HG02884 (cell line): Measurements from ENCODE around the gene OTOGL.

ENCODE experiments used
- ATAC-seq: cut with Tn5 transposase; IDR thresholded peaks from one replicate; pipeline ENCODE4 v1.9.1; 2021; ENCODE audit warnings: mild to moderate bottlenecking, moderate library complexity; ENCODE audit not compliant: unreplicated experiment

The OTOGL gene

DNA sequence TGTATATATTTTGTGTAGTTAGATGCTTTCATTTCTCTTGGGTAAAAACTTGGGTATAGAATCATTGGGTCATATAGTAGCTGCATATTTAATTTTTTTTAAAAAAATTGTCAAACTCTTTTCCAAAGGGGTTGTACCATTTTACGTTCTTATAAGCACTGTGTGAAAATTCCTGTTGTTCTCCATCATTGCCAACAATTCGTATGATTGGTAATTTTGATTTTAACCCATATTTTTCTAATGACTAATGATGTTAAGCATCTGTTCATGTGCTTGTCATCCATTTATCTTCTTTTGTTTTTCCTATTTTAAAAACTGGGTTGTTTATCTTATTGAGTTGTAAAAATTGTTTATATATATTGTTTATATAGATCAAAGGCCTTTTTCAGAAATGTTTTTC, 77.4 kb downstream of the OTOGL start:
- ATAC-seq: no peak

DNA sequence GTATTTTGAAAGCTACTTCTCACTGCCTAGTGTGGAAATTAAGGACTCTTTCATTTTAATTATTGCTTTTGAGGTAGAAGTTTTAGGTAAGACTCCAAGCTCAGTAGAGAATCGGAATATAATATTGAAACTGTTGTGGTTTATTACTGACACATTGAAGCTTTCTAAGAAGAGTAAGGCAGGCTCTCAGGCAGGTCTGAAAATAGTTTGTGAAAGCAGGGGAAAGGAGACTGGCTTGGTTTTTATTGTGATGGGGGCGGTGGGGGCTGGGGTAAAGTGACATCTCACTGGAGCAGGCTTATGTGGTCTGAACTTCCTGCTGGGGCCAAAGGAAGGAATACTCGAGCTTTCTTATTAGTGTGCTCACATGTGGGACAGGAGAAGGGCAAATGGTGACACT, 79.5 kb downstream of the OTOGL start:
- peak; percentile 85 for ATAC-seq

DNA sequence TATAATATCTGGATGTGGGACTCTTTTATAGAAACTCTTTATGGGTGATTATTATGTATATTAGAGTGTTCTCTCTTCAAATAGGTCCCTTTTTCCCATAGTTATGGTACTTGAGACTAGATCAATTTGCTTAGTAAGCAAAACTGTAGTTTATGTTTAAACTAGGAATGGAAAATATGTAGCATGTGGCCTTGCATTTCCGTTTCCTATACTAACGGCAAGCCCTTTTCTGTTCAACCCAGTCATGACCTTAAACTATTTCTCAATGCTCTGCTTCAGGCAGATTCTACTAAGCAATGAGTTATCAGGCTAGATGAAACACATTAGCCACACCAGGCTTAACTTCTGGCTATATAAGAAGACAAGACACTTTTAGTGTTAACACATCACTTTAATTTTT, 84.6 kb downstream of the OTOGL start:
- no peak for ATAC-seq

DNA sequence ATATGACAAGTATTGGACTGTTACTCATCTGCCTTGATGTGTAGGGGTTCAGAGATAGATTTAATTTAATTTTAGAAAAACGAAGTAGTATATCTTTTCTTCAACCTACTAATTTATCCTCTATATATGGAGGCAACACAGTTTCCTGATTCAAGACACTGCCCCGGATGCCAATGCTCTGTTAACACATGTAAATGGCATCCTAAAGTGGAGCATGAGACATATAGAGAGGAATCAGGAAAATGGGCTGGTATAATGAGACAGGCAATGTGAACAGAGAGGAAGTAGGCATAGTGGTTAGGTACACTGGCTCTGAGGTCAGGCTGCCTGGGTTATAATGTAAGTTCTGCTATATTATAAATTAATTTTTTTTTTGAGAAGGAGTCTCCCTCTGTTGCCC, 85.6 kb downstream of the OTOGL start:
- ATAC-seq: no peak

DNA sequence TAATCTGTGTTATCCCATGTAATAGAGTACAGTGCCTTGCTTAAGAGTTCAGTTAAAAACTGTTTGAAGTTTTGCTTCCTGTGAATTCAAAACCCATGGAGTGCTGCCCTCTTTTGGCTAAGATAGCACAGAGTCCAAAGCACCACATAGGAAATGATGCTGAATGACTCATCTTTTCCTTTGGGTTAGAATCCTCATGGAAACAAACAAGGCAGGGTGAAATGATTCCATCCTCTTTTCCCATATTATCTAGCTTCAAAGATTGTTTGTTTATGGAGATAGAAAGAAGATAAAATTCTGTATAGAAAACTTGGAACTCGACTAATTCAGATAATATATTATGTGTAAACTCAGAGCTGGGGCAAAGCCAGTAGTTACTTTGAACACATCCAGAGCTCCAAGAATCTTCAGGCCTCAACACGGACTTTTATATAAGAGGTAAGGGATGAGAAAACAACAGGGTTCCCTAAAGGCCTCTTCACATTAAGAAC, 87.4 kb downstream of the OTOGL start:
- ATAC-seq: peak; percentile 45

DNA sequence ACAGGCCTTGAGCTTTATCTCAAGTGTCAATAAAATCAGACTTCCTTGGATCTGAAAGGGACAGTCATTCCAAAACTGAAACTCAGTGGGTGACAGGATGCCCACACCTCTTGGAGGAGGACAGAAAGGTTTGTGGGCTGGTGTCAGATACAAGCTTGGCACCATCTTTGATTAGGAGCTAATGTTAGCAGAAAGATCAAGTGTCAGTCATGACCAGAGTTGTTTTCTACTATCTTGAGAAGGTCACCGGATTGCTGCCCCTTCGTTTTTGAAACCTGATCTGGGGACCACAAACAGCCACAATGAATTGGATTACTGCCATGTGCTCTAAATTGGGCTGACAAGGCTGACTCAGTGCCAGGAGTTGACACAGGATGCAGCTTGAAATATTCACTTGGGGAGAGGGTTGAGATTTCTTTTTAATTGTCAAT, 88.3 kb downstream of the OTOGL start:
- peak; percentile 41 for ATAC-seq

DNA sequence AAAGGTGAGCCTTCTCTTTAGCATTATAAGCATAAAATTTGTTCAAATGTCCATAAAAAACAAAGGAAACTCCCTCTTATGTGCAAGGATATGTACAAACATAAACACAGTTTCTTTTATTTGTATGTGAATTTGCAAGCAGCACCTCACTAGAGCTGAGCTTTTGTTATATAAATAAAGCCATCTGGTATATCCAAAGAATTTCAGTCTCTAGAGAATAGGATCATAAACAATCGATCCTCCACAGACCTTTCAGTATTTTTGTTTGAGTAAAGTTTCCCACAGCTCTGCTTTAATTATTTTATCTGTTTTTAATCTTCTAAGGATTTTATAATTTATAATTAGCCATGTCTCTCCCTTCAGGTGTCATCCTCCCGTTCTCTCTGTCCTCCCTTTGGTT, 89.2 kb downstream of the OTOGL start:
- ATAC-seq: no peak

DNA sequence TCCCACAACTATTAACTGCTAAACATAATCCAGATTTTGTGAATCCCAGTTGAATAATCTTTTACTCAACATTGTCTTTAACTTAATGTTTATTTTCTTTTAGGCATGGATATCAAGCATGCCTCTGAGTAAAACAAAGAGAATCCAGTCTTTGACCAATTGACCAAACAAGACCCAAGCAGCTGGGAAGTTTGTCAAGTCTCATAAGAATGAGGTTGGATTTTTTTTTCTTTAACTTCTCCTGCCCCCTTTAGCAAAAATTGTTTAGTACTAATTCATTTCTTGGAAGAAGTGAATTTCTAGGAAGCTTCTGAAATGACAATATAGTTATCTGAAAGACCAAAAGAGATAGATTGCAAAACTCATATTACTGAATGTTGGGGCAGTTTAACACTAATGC, 89.9 kb downstream of the OTOGL start:
- no peak for ATAC-seq

DNA sequence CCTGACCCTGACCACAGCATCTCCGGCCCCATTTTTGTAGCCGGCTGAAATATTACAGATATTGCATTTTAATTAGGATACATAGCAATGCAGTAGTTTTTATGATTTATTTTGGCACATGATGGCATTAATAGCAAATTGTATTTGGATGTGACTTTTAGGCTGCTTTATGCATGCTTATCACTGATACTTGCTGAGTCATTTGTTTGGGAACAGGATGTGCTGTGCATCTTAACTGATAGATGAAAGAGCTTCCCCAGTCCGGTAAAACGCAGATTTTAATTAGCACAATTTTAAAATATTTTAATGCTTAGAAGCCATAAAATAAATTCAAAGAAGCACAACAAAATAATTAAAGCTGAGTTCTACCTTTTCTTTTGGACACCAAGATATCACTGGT, 90.7 kb downstream of the OTOGL start:
- no peak for ATAC-seq

DNA sequence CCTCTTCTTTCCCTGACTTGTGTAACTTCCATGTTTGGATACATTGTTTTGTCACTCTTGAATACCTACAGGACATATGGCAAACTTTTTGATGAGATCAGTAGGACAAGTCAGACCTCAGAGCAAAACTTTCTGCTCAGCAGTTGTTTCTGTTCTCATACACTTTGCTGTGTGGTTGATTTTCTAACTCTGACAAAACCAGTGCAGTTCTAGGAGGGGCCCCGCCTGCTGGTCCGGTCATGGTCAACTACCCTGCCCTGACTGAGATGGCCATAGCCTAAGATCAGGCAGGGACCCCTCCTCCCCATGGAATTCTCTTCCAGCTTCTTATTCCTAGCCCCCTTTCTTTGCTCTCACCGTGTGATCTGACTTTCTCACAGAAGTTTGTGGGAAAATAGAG, 92.8 kb downstream of the OTOGL start:
- ATAC-seq: no peak

DNA sequence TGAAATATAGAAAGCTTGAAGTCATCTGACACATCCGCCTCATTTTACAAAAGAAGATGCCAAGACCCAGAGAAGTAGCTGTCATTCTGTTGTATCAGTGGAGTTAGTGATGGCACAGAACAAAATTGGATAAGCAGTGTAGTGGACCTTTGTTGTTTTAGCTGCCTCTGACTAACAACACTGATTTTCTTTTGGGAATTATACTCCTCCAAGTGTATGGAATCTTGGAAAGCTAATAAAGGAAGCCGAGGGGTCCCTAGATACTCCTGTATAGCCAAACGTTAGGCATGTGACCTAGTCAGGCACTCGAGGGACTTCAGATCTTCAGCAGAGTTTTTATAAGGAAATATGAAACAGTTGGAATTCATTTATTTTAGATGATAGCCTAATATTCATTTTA, 94.5 kb downstream of the OTOGL start:
- no peak for ATAC-seq

DNA sequence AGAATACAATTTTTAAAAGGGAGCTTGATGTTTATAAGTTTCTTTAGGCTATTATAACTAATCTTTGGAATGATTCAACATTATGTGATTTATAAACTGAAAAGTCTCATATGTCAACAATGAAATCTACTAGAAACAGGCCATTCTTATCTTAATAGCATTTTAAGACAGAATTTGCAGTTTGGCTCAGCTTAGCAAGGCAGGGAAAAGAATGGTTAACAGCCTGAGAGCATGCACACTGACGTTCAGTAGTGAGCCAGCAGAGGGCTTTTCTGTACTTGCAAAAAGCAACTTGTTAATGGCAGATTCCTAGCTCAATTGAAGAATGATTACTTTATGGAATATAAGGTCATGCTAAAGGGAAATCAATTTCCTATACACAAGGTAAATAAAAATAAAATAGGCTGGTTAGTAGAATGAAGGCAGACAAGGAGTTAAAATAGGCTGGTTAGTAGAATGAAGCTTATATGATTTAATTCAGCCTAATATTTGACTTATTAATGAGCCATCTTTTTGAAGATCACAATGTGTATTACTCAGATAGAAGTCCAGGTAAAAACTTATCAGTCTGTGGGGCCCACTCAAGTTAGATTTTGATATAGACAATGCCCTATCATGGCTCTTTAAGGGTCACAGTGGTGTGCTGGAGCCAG, 95.9 kb downstream of the OTOGL start:
- peak; percentile 67 for ATAC-seq

DNA sequence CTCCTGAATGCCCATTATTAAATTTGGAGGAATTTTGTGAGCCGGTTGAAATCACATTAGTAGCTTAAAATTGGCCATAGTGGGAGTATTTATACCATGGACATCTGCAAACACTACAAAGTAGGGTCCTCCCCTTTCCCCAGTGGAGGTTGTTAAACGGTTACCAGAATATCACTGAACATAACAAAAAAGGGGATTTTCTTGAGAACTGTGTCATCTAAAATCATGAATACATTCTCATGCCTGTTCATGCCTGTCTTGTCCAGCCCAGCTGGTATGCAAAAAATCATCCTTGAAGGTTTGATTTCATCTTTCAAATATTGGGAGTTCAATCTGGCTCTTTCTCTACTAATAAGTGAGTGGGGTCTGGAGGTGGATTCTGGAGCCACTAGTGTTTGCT, 96.4 kb downstream of the OTOGL start:
- ATAC-seq: no peak

DNA sequence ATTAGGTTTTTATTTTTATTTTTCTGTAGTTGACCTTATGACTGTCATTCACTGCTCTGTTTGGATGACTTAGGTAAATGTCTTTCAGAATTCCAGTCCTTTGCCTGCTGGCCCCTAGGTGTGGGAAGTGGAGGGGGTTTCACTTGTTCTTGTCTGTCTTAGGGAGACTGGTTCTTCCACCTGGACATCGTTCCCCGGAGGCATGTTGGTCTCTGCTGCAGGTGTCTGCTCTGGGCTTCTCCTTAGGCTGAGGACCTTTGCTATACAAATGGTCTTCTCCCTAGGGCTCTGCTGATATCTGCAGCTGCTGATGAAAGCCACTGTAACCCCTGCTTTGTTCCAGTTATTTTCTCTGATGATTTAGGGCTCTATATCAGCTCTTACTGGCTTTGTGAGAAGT, 97.1 kb downstream of the OTOGL start:
- no peak for ATAC-seq

DNA sequence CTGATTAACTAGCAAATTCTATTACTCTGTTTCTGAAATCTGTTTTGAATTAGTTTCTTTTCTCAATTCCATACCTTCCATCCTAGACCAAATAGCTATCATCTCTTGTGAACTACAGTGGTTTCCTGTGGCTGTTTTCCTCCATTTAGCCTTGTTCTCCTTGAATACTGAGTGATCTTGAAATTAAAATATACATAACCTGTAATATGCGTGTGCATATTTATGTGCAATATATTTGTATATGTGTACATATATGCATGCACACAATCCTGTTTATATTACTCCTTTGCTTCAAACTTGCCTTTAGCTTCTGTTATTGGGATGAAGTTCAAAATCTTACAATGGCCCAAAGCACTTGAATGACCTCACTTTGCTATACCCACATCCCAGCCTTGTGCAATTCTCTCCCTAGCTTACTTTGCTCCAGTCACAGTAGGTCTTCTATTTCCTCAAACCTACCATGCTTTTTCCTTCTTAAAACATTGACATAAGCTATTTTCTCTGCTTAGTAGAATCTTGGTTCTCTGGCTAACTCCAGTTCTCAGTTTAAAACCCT, 99.5 kb downstream of the OTOGL start:
- no peak for ATAC-seq

DNA sequence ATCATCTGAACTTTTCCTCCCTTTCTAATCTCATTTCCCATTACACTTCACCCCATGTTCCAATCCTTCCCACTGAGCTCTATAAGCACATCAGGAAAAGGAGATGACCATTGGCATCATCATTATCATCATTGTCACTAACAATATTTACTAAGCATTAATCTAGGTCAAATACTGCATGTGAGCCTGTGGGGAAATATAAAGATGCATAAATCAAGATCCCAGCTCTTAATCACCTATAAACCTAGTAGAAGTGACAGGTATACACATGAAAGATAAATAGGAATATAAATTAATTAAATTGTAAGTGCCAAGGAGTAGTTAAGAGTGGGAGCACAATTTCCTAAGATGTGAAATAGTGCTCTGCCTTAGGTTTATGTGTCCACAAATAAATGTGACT, 100.6 kb downstream of the OTOGL start:
- ATAC-seq: no peak

DNA sequence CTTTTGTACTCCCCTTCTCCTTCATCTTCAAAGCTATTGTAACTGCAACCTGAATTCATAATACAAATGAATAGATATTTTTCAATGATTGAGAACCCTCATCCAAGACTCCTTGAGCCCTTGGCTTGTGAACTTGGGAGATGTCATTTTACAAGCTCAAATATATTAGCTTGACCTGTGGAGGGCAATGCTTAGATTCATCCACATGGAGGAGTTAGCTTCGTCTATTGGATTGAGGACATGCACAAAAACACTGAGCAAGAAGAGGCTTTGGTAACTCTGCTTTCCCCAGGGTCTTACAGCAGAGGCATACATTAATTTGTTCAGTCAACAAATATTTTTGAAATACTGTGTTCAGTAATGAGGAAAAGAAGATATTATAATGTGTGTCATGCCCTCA, 101.1 kb downstream of the OTOGL start:
- no peak for ATAC-seq

DNA sequence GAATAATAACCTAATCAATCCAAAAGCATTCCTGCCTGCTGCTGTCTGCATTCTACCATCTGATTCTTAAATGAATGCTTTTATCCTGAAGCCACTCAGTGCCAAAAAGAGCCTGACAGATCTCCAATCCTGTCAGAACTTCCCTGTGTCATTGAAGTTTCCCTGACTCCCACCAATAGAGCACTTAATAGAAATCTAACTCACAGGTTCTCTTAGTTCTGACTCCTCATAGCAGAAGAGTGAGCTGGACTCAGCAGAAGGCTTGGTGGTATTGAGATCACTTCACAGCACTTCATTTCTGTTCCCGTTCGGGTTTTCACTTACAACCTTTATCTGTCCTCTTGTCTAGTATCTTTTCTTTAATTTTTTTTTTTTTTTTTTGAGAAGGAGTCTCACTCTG, 102.6 kb downstream of the OTOGL start:
- ATAC-seq: no peak

DNA sequence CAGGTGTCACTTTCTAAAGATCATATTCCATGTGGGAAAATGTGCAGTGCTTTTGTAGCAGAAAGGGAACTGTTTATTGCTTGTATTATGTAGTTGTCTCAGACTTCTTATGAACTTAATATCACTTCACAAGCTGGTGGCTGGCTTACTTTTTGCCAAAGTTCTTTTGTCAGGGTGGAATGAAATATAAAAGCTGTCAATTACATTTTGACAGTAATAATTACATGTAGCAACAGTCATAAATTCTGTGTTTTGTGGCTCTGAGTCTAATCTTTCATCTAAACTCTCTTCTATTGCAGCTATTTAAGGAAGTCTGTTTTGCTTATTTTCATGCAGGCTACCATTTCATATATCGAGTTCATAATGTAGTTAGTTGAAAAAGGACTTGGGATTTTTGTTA, 106.6 kb downstream of the OTOGL start:
- no peak for ATAC-seq

DNA sequence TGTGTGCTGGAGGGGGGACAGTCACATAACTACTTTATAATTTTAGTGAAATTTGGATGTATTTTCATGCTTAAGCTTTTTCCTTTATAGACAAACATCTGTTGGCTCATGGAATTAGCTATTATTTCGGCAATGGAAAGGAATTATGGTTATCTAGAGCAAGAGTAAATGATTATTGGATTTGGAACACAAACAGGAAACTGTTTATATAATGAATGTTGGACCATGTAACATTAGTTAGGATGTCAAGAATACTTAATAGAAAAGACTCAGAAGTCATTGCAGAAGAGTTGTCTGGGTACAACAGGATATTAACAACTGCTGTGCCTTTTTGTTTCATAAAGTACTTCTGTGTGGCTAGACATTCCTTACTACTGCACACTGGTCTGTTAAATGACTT, 108.7 kb downstream of the OTOGL start:
- ATAC-seq: no peak

DNA sequence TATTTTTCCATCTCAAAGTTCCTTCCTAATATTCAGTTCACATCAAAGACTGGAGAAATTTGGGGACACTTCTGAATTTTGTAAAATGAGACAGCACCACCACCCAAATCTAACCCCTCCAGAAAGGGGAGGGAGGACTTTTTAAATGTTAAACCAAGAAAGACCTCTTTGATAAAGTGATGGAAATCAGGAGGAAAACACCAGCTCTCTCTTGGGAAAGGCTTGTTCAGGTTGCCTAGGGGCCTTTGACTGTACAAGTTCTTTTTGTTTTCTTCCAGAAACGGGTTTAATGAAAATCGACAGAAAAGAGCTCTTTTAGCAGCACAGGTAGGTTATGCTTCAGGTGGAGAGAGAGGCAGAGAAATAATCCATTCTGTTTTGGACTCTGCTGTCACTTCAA, 112.3 kb downstream of the OTOGL start:
- no peak for ATAC-seq

DNA sequence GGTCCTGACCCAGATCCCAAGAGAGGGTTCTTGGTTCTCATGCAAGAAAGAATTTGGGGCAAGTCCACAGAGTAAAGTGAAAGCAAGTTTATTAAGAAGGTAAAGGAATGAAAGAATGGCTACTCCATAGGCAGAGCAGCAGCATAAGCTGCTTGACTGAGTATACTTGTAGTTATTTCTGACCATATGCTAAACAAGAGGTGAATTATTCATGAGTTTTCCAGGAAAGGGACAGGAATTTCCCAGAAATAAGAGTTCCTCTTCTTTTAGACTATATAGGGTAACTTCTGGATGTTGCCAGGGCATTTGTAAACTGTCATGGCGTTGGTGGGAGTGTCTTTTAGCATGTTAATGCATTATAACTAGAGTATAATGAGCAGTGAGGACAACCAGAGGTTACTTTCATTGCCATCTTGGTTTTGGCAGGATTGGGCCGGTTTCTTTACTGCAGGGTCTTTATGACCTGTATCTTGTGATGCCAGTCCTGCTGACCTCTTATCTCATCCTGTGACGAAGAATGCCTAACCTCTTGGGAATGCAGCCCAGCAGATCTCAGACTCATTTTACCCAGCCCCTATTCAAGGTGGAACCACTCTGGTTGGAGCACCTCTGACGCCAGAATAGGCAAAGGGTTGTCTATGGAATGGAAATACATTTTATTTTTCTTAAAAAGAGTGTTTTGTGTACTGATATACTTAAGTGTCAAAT, 113.8 kb downstream of the OTOGL start:
- no peak for ATAC-seq
